ENCODE data around the gene ITGBL1. TPM values are rescaled to one million over a fixed set of nuclear protein-coding genes. Genes with fewer than 3 reads are reported as not detected.

ITGBL1 gene
- total and polyA plus RNA-seq, 2 of the 4 experiments (the other 2 are of a cell fraction): 22.2 to 24.2 TPM

GRCh38 chr13:101520672-101521071 is 68.2 kb downstream of the ITGBL1 start:
- CTCF ChIA-PET: no interaction called here
- Histone ChIP-seq H3K9ac (ENCODE audit: low read depth, low read length) (no peak overlapping the region), H2BK20ac (ENCODE audit: low read depth, low read length) (peak overlapping the region; percentile 2; the same call in 1 of the 2 replicates), H3K4me2 (ENCODE audit: low read depth, low read length) (no peak overlapping the region), H3K4me1 (ENCODE audit: control insufficient read depth, insufficient read depth, low read length) (peaks cover 2% of the 10 kb centered on the region; the same call in 1 of the 2 replicates), H2BK120ac (ENCODE audit: low read depth, low read length) (peak overlapping the region; percentile 1; the same call in 1 of the 2 replicates), H3K27ac (ENCODE audit: insufficient read depth, low read length) (no peak overlapping the region), H3K14ac (replicated peaks; ENCODE audit: low read depth, low read length) (peak overlapping the region; percentile 54), H2BK5ac (ENCODE audit: low read depth, low read length, poor library complexity, severe bottlenecking) (no peak overlapping the region), H3K9me3 (ENCODE audit: control insufficient read depth, insufficient read depth, low read length) (no peaks in the 10 kb centered on the region), H3K79me1 (ENCODE audit: low read depth in 1 of 2, low read length in 2 of 2) (no peaks in the 10 kb centered on the region; a peak in 1 of 4 replicates), H3K4me3 (ENCODE audit: insufficient read depth, low read depth, low read length) (no peak overlapping the region), H4K5ac (ENCODE audit: low read depth, low read length) (no peak overlapping the region), H2AK9ac (replicated peaks; ENCODE audit: low read depth, low read length, poor library complexity) (peak overlapping the region; percentile 42), H3K56ac (ENCODE audit: extremely low read depth, insufficient read depth, low read length) (no peak overlapping the region), H2AK5ac (ENCODE audit: low read depth, low read length) (no peak overlapping the region), H4K8ac (ENCODE audit: low read depth in 2 of 2, low read length in 2 of 2) (peak overlapping the region in 1 of 2 experiments; percentile 46; a peak in 1 of 4 replicates), H2AFZ (replicated peaks; ENCODE audit: low read length, poor library complexity) (peak overlapping the region; percentile 85), H3K18ac (ENCODE audit: low read depth, low read length) (no peak overlapping the region), H3K4ac (ENCODE audit: low read depth, low read length) (no peak overlapping the region), H3K27me3 (ENCODE audit: control insufficient read depth, insufficient read depth, low read length) (no peaks in the 10 kb centered on the region), H3K9me1 (ENCODE audit: insufficient read depth, low read length) (peaks cover 6% of the 10 kb centered on the region), H2BK15ac (ENCODE audit: low read depth, low read length) (no peak overlapping the region; the same call in 2 of the 3 replicates), H4K20me1 (ENCODE audit: insufficient read depth, low read length) (no peaks in the 10 kb centered on the region), H3K23ac (ENCODE audit: low read depth, low read length) (no peak overlapping the region), H3K36me3 (ENCODE audit: control insufficient read depth, insufficient read depth, low read length) (no peaks in the 10 kb centered on the region), H4K91ac (ENCODE audit: insufficient read depth, low read depth, low read length) (0 out of 2 replicates have a peak overlapping the region, but pooled peaks have one; percentile 2)
- WGBS, 2 experiments (ENCODE audit: extremely low coverage in 2 of 2, insufficient read length in 1 of 2): 82% methylated on average over 2 of the region's 4 CpGs; no CpG with 5 or more reads in 1 of the 2 experiments
- DNase-seq (peak; percentile 86), ATAC-seq (ENCODE audit: low read depth) (peak; percentile 61)
- TF ChIP-seq RCOR1 (IDR thresholded peaks at IDR 0.05; ENCODE audit: insufficient replicate concordance, low read length) (no peak), SMC3 (IDR thresholded peaks at IDR 0.05; ENCODE audit: low read depth, low read length) (no peak), MAFK (IDR thresholded peaks at IDR 0.05; ENCODE audit: low read depth, low read length) (peak; percentile 81), CEBPB (IDR thresholded peaks at IDR 0.05; ENCODE audit: low read depth, low read length) (no peak), CTCF (conservative IDR thresholded peaks at IDR 0.05; ENCODE audit: low read depth, low read length) (no peak), POLR2A (IDR thresholded peaks at IDR 0.05; ENCODE audit: low read depth, low read length) (no peak), MXI1 (IDR thresholded peaks at IDR 0.05; ENCODE audit: borderline replicate concordance, low read depth, low read length) (no peak), FOS (IDR thresholded peaks at IDR 0.05; ENCODE audit: low read depth, low read length) (0 out of 2 replicates have a peak, but pooled peaks have one; percentile 15), RFX5 (IDR thresholded peaks at IDR 0.05; ENCODE audit: low read depth, low read length) (no peak), ELK1 (IDR thresholded peaks at IDR 0.05; ENCODE audit: borderline replicate concordance, low read depth, low read length) (no peak), NFE2L2 (IDR thresholded peaks at IDR 0.05; ENCODE audit: low read depth, low read length) (no peak)
- no TSS peak for BruUV-seq (replicated peaks)
- in situ Hi-C loops (cut with MboI; ENCODE audit: low sequenced_read_pairs): loop anchor here (25.0 kb wide), 1 partner anchor 917 kb away; no protein-coding TSS in a partner anchor
- dilution Hi-C loops (cut with HindIII; ENCODE audit: low sequenced_read_pairs, unreplicated experiment): no loop called here
- intact Hi-C loops (cut with micrococcal nuclease): no loop called here
- POLR2A ChIA-PET (ENCODE audit: unreplicated experiment): no interaction called here

All from IMR-90 (cell line).